ENCODE measurements around the gene RBX1. TPM values are rescaled to one million over a fixed set of nuclear protein-coding genes. Genes with fewer than 3 reads are reported as not detected.

Gene RBX1
- total RNA-seq, 3 donors from 2014 or later: 29.3 to 40.7 (median 38.2) TPM

GRCh38 chr22:40958299-40958698 is 7.1 kb downstream of the RBX1 start:
- ATAC-seq: peak; percentile 59
- no peak for DNase-seq
- TF ChIP-seq CTCF (IDR thresholded peaks at IDR 0.05): no peak
- Histone ChIP-seq H3K9me3 (no peaks in the 10 kb centered on the region), H3K36me3 (ENCODE audit: low read depth) (no peaks in the 10 kb centered on the region), H3K4me3 (no peak overlapping the region), H3K4me1 (ENCODE audit: low read depth) (peaks cover 3% of the 10 kb centered on the region)
- intact Hi-C loops (cut with DNase I, micrococcal nuclease): loop anchor here (10.0 kb wide), 2 partner anchors 67 to 137 kb away; partner anchors contain the start of gene EP300 (in 1 of the 2)

- Histone ChIP-seq H3K4me1 (ENCODE audit: low read depth) (no peaks in the 10 kb centered on the region), H3K36me3 (ENCODE audit: low read depth) (no peaks in the 10 kb centered on the region), H3K9me3 (no peaks in the 10 kb centered on the region), H3K4me3 (no peak overlapping the region)
- DNase-seq (no peak), ATAC-seq (no peak)
- TF ChIP-seq CTCF (IDR thresholded peaks at IDR 0.05): no peak
- intact Hi-C loops (cut with DNase I, micrococcal nuclease): no loop called here
Observed at GRCh38 chr22:40960145-40960544, 9.0 kb downstream of the RBX1 start.

- no peak for ATAC-seq
Observed at GRCh38 chr22:40965936-40966725, 15.0 kb downstream of the RBX1 start.

GRCh38 chr22:40966726-40967085 is 15.5 kb downstream of the RBX1 start:
- no peaks in the 10 kb centered on the region for H3K36me3 ChIP-seq (ENCODE audit: low read depth)
- no peaks in the 10 kb centered on the region for H3K9me3 ChIP-seq
- ATAC-seq: peak; percentile 37

More at GRCh38 chr22:40965936-40966725, 15.0 kb downstream of the RBX1 start:
- Histone ChIP-seq H3K9me3 (no peaks in the 10 kb centered on the region), H3K4me1 (ENCODE audit: low read depth) (no peaks in the 10 kb centered on the region), H3K4me3 (no peak overlapping the region), H3K36me3 (ENCODE audit: low read depth) (no peaks in the 10 kb centered on the region)
- TF ChIP-seq CTCF (IDR thresholded peaks at IDR 0.05): no peak
- intact Hi-C loops (cut with DNase I, micrococcal nuclease): no loop called here
- no peak for DNase-seq

DNA sequence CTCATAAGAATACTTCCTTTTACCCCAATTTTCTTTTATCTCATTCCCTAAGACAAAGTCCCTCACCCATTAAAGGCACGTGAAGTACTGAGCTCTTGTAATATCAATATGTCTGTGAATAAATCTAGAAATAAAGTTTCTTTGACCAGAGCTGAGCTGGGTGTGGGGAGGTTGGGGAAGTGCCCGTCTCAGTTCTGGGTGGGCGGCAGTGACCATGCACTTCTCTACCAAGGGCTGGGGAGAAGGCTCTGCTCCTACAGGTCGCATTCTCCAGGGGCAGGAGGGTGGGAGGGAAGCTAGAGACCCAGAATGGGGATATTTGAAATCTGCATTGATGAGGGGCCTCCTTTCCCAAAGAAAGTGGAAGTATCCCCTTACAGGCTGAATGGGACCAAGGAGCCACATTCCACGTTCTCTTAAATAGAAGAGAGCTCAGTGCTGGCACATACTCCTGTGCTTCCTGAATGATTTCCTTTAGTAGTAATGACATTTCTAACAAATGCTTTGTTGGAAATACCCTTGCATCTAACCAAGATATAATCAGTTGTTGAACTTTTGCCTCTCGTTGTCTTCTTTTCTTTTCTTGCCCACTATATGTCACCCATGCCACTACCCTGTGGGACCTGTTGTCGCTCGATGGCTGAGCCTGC is 16.1 kb downstream of the RBX1 start:
- no peaks in the 10 kb centered on the region for H3K36me3 ChIP-seq (ENCODE audit: low read depth)
- DNase-seq: peak in 1 of 3 donors; percentile 15
- TF ChIP-seq CTCF (IDR thresholded peaks at IDR 0.05): no peak
- no peaks in the 10 kb centered on the region for H3K4me1 ChIP-seq (ENCODE audit: low read depth)
- intact Hi-C loops (cut with DNase I, micrococcal nuclease): no loop called here
- ATAC-seq: no peak
- no peak overlapping the region for H3K4me3 ChIP-seq
- H3K9me3 ChIP-seq: no peaks in the 10 kb centered on the region

More at GRCh38 chr22:40966726-40967085, 15.5 kb downstream of the RBX1 start:
- no peak for TF ChIP-seq CTCF (IDR thresholded peaks at IDR 0.05)
- Histone ChIP-seq H3K4me3 (no peak overlapping the region), H3K4me1 (ENCODE audit: low read depth) (no peaks in the 10 kb centered on the region)
- intact Hi-C loops (cut with DNase I, micrococcal nuclease): no loop called here
- DNase-seq: no peak

All from mucosa of descending colon (tissue), 3 donors.